NCI-H1105 (cell line): ENCODE data around the gene MAP1S.
"Not testable (repeated sequence)": the region's sequence is repeated elsewhere in the genome, so short reads cannot be mapped to it uniquely, and the experiment has no call there.

Experiments
- DNase-seq: peaks from one replicate; lab custom pipeline; 2025; lab: John Stamatoyannopoulos, UW

Gene MAP1S

GRCh38 chr19:17764348-17764747, 45.1 kb downstream of the MAP1S start:
- no peak for DNase-seq

- no peak for DNase-seq
These were observed 45.9 kb downstream of the MAP1S start for GRCh38 chr19:17765069-17765618.

GRCh38 chr19:17766543-17767131, 47.4 kb downstream of the MAP1S start:
- DNase-seq = peak; percentile 80

- peak; percentile 9 for DNase-seq
These were observed 48.3 kb downstream of the MAP1S start for GRCh38 chr19:17767559-17767958.

GRCh38 chr19:17770613-17771012, 51.3 kb downstream of the MAP1S start:
- no peak for DNase-seq

- no peak for DNase-seq
These were observed 52.9 kb downstream of the MAP1S start for GRCh38 chr19:17772172-17772571.

- DNase-seq = no peak
These were observed 56.1 kb downstream of the MAP1S start for GRCh38 chr19:17775245-17775927.

GRCh38 chr19:17775991-17776803, 56.9 kb downstream of the MAP1S start:
- no peak for DNase-seq

GRCh38 chr19:17777840-17778239, 58.6 kb downstream of the MAP1S start:
- DNase-seq = not testable (repeated sequence)

GRCh38 chr19:17778251-17778967, 59.1 kb downstream of the MAP1S start:
- no peak for DNase-seq

- DNase-seq = no peak
These were observed 60.0 kb downstream of the MAP1S start for GRCh38 chr19:17778968-17779929.

- DNase-seq = no peak
These were observed 61.5 kb downstream of the MAP1S start for GRCh38 chr19:17780781-17781180.

GRCh38 chr19:17783721-17784120, 64.4 kb downstream of the MAP1S start:
- not testable (repeated sequence) for DNase-seq
